GM11168 (cell line): Measurements from ENCODE around the gene DCLK1.
"Not testable (repeated sequence)": the region's sequence is repeated elsewhere in the genome, so short reads cannot be mapped to it uniquely, and the experiment has no call there.

Experiments
- in situ Hi-C: fragments of 300-500 bp; cut with MboI; formaldehyde crosslinking; loops from one replicate; pipeline ENCODE4 v1.12.0; 2022; ENCODE audit warnings: low sequenced_read_pairs; ENCODE audit not compliant: unreplicated experiment

DCLK1 gene

GRCh38 chr13:36089130-36089647, 42.0 kb downstream of the DCLK1 start:
- in situ Hi-C loops, result no loop called here

DNA sequence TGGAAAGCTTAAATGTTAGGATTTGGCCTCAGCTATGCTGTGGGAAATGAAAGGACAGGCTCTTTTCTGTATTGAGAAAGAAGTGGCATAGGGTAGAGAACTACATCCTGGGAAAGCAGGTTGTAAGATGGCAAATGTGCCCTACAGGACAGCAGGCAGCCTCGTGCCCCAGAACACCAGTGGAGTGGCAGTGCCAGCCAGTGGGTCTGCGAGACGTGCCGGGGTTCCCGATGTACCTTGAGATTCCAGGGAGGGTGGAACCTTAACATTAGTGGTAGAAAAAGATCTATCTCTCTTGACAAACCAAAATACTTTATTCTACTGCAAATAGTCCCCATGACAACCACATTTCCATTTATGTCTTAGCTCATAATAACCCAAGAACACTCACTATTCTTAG, 42.7 kb downstream of the DCLK1 start:
- in situ Hi-C loops, result no loop called here

GRCh38 chr13:36088001-36088400, 43.2 kb downstream of the DCLK1 start:
- in situ Hi-C loops, result no loop called here

- in situ Hi-C loops, result no loop called here
Measured at GRCh38 chr13:36086117-36086516, 45.1 kb downstream of the DCLK1 start.

- in situ Hi-C loops, result no loop called here
Measured at GRCh38 chr13:36084131-36084530, 47.1 kb downstream of the DCLK1 start.

GRCh38 chr13:36082806-36083205, 48.4 kb downstream of the DCLK1 start:
- in situ Hi-C loops, result no loop called here

- in situ Hi-C loops, result no loop called here
Measured at GRCh38 chr13:36082396-36082795, 48.8 kb downstream of the DCLK1 start.

DNA sequence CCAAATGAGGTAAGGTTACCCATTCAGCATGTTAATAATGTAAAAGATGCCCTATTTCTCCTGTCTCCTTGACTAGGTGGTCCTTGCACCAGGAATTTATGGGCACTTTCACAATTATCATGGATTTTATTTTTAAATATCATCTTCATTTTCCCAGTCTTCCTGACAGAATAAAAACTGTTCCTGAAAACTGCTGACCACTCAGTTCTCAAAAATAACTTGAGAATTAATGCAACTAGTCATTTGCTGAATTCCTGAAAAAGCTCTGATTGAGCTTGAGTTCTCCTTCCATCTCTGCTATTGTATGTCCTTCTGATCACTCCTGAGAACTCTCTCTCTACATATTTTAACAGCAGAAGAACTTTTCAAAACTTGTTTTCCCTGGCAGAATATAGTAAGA, 55.0 kb downstream of the DCLK1 start:
- in situ Hi-C loops, result no loop called here

GRCh38 chr13:36074659-36075058, 56.5 kb downstream of the DCLK1 start:
- in situ Hi-C loops, result no loop called here

DNA sequence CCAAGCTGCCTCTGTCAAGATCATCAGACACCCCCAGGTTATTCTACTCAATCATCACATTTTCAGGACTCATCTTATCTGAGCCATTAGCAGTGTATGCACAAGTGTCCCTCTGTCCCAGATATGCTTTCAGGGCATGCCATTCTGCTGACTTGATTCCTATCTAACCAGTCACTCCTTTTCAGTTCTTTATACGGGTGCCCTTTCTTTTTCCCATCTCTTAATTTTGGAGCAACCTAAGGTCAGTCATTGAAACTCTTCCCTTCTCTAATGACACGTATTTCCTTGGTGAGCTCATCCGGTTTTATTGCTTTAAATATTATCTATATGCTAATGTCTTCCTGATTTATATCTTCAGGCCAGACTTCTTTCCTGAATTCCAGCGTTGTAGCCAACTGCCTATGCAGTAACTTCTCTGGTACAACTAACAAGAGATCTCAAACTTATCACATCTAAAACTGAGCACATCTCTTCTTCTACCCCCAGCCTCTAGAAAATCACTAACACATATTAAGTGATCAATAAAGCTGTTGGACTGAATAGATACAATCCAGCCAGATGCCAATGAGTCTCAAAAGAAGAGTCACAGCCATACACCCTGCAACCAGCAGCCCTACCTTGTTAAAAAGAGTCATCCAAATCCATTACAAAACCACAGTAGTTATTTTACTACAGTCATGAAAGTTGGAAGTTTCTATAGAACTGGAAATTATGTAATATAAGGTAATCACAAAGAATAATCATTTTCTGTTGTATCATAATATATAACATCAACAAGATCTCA, 58.8 kb downstream of the DCLK1 start:
- in situ Hi-C loops, result no loop called here

DNA sequence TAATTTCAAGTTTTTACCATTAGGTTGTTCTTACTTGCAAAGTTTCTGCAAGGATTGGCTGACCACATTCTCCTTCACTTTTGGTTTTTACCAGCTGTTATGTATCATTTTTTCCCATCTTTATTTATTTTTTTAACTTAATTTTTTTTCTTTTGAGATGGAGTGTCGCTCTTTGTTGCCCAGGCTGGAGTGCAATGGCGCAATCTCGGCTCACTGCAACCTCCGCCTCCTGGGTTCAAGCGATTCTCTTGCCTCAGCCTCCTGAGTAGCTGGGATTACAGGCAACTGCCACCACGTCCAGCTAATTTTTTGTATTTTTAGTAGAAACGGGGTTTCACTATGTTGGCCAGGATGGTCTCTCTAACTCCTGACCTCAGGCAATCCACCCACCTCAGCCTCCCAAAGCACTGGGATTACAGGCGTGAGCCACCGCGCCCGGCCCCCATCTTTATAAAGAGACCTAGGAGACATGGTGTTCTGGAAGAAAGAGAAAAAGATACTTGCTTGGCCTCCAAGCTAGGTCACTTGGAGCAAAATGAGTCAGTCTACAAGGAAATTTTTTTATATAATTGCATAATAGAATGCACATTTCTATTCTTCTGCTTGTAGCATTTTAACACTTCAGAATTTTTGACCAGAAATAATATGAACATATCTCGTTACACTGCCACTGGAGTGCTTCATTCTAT, 60.5 kb downstream of the DCLK1 start:
- in situ Hi-C loops, result not testable (repeated sequence)

DNA sequence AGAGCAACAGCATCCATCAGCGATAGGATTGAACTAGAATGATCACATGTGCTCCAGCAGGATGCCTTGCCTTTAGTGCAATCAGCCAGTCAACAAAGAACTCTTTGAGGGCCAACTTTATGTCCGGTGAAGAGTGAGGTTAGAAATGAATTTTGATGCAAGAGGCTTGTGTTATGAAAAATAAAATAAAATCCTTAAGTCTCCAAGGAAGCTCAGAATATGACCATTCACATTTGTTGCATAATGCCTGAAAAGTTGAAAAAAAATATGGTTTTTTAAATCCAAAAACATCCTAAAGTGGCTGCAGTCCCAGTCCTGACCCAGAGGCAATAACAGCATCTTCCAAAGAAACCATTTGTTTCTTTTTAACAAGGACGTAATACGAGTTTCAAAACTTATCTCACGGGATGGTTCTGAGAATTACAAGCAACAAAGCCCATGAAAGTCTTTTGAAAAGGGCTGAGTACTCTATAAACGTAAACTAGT, 61.3 kb downstream of the DCLK1 start:
- in situ Hi-C loops, result no loop called here

DNA sequence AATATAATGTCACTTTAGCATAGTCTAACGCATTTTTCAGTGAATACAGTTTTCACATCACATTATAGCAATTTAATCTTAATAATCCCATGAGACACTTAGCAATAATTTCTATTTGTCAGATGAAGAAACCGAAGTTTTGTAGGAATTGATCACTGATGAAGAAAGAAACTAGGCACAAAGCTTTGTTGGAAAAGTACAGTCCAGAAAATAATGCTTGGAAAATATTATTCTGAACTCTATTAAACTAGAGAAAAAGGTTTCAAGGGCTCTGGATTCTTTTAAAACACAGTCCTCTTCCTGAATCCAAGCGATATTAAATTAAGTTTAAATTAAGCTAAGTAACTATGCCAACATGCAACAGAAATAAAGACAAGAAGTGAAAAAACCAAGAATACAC, 62.2 kb downstream of the DCLK1 start:
- in situ Hi-C loops, result no loop called here

GRCh38 chr13:36068566-36068965, 62.6 kb downstream of the DCLK1 start:
- in situ Hi-C loops, result no loop called here

DNA sequence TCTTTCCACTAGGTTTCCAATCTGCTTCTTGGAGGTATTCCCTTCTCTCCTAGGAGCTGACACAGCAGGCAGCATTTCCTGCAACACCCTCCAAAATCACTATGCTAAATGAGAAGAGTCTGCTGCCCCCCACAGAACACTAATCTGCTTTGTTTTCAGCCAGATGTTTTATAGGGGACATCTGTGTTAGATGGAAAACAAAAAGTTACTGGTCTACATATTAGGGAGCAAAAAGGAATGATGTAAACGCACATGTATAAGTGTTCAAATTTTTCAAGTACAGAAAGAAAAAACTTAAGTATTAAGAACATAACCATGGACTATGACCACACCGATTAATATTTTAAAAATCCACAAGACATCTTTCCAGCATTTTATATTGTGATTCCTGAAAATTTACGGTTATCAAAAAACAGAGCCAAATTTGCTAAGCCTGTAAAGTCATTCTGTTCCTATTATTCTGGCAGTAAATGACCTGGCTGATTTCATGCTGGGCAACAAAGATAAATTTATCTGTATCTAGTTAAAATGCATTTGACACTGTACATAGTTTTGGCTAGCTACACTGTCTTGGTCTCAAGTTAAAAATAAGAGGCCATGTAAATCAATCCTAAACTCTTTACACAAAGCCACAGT, 63.3 kb downstream of the DCLK1 start:
- in situ Hi-C loops, result no loop called here

- in situ Hi-C loops, result no loop called here
Measured at GRCh38 chr13:36062249-36062648, 68.9 kb downstream of the DCLK1 start.

DNA sequence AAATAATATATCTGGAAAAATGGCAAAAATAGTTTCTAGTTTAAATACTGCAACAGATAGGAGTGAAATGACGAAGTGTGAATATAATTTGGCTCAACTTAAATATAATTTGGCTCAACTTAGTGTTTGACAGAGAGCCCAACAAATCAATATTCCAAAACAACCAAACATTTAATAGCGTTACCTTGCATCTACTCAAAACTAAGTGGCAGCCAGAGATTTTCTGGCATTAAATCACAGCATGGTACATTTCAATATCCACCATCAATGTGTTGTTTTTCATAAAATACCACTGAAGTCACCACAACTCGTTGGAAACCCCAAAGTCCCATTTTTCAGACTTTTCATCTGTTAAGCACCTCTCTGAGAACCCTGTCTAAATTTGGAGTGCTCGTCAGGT, 69.6 kb downstream of the DCLK1 start:
- in situ Hi-C loops, result no loop called here

- in situ Hi-C loops, result no loop called here
Measured at GRCh38 chr13:36061054-36061453, 70.1 kb downstream of the DCLK1 start.

DNA sequence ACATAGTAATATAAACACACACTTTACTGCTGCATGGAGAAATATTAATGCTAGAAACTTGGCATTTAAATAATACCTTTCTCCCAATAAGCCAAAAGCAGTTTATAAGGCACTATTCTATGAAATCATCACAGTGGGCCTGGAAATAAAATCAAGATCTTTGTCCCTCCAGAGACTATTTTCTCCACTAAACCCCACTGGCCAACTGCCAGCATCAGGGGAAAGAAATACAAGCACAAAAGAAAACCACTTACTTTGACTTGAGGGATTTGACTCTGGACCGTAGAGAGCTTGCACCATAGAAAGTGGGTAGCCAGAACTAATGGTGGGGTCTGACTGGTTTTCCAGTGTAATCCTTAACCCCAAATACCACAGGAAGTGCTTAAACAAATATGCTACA, 71.9 kb downstream of the DCLK1 start:
- in situ Hi-C loops, result no loop called here

- in situ Hi-C loops, result no loop called here
Measured at GRCh38 chr13:36058116-36058515, 73.1 kb downstream of the DCLK1 start.

DNA sequence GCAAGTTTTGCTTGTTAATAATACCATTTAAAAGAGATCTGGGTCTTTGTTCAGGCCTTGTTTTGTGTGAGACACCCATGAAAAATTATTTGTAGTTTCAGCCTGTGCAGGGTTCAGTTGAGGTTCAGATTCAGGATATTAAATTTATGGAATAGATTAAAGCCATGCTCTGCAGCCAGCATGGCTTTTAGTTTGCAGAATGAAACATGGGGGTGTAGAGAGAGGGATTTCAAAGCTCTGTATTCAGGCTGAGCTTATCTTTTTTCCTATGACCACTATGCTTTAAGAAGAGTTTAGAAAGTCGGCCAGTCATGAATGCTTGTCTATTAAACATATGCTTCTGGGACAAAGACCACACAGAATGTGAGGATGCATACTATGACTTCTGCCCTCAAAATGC, 73.6 kb downstream of the DCLK1 start:
- in situ Hi-C loops, result no loop called here
